ENCODE measurements around the gene PALM. TPM values are rescaled to one million over a fixed set of nuclear protein-coding genes. Genes with fewer than 3 reads are reported as not detected.

Gene PALM
- total RNA-seq, 1 donor: 5.7 TPM

DNA sequence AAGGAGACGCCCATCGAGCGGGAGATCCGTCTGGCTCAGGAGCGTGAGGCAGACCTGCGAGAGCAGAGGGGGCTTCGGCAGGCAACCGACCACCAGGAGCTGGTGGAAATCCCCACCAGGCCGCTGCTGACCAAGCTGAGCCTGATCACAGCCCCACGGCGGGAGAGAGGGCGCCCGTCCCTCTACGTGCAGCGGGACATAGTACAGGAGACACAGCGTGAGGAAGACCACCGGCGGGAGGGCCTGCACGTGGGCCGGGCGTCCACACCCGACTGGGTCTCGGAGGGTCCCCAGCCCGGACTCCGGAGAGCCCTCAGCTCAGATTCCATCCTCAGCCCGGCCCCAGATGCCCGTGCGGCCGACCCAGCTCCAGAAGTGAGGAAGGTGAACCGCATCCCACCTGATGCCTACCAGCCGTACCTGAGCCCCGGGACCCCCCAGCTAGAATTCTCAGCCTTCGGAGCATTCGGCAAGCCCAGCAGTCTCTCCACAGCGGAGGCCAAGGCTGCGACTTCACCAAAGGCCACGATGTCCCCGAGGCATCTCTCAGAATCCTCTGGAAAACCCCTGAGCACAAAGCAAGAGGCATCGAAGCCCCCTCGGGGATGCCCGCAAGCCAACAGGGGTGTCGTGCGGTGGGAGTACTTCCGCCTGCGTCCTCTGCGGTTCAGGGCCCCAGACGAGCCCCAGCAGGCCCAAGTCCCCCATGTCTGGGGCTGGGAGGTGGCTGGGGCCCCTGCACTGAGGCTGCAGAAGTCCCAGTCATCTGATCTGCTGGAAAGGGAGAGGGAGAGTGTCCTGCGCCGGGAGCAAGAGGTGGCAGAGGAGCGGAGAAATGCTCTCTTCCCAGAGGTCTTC is 49.3 kb downstream of the PALM start:
- no peak overlapping the region for H3K4me3 ChIP-seq (ENCODE audit: low read depth, low read length)
- DNase-seq (ENCODE audit: low read depth): no peak
- TF ChIP-seq, protein P1, sequence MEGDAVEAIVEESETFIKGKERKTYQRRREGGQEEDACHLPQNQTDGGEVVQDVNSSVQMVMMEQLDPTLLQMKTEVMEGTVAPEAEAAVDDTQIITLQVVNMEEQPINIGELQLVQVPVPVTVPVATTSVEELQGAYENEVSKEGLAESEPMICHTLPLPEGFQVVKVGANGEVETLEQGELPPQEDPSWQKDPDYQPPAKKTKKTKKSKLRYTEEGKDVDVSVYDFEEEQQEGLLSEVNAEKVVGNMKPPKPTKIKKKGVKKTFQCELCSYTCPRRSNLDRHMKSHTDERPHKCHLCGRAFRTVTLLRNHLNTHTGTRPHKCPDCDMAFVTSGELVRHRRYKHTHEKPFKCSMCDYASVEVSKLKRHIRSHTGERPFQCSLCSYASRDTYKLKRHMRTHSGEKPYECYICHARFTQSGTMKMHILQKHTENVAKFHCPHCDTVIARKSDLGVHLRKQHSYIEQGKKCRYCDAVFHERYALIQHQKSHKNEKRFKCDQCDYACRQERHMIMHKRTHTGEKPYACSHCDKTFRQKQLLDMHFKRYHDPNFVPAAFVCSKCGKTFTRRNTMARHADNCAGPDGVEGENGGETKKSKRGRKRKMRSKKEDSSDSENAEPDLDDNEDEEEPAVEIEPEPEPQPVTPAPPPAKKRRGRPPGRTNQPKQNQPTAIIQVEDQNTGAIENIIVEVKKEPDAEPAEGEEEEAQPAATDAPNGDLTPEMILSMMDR (IDR thresholded peaks at IDR 0.05; ENCODE audit: insufficient read depth, low read length): no peak

DNA sequence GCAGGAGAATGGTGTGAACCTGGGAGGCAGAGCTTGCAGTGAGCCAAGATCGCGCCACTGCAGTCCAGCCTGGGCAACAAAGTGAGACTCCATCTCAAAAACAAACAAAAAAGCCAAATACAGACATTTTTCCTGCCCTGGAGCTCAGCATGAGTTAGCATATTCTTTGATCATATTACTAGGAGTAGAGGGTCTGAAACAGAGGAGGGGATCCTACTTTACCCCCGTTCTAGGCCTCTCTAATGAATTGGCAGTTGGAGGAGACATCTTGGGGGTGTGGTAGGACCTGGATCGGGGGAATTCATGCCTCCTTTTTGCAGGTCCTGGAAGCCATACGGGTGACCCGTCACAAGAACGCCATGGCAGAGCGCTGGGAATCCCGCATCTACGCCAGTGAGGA is 54.4 kb downstream of the PALM start:
- DNase-seq (ENCODE audit: low read depth): no peak
- TF ChIP-seq, protein P1 (IDR thresholded peaks at IDR 0.05; ENCODE audit: insufficient read depth, low read length): no peak
- no peak overlapping the region for H3K4me3 ChIP-seq (ENCODE audit: low read depth, low read length)

DNA sequence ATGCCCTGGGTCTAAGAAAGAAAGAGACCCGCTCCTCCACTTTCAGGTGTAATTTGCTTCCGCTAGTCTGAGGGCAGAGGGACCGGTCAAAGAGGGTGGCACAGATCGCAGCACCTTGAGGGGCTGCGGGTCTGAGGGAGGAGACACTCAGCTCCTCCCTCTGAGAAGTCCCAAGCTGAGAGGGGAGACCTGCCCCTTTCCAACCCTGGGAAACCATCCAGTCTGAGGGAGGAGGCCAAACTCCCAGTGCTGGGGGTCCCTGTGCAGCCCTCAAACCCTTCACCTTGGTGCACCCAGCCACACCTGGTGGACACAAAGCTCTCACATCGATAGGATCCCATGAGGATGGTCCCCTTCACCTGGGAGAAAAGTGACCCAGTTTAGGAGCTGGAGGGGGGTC is 55.1 kb downstream of the PALM start:
- DNase-seq (ENCODE audit: low read depth): no peak
- no peak overlapping the region for H3K4me3 ChIP-seq (ENCODE audit: low read depth, low read length)
- TF ChIP-seq, protein P1 (IDR thresholded peaks at IDR 0.05; ENCODE audit: insufficient read depth, low read length): no peak

DNA sequence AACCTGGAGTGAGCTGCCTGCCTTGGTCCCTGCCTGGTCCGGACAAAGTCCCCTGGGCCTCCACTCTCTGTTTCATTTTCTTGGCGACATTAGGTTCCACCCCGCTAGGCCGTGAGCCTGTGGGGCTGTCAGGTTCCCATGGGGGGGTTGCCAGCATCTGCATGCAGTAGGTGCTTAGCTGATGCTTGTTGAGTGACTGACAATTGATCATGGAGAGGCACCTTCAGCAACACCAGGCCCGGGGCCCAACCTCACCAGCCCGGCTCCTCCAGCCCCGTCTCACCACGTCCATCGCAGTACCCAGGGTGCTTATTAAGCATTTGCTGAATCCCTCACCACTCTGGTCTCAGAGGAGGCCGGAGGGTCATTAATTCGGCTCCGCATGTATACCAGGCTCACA is 55.6 kb downstream of the PALM start:
- no peak overlapping the region for H3K4me3 ChIP-seq (ENCODE audit: low read depth, low read length)
- no peak for DNase-seq (ENCODE audit: low read depth)
- TF ChIP-seq, protein P1 (IDR thresholded peaks at IDR 0.05; ENCODE audit: insufficient read depth, low read length): no peak

DNA sequence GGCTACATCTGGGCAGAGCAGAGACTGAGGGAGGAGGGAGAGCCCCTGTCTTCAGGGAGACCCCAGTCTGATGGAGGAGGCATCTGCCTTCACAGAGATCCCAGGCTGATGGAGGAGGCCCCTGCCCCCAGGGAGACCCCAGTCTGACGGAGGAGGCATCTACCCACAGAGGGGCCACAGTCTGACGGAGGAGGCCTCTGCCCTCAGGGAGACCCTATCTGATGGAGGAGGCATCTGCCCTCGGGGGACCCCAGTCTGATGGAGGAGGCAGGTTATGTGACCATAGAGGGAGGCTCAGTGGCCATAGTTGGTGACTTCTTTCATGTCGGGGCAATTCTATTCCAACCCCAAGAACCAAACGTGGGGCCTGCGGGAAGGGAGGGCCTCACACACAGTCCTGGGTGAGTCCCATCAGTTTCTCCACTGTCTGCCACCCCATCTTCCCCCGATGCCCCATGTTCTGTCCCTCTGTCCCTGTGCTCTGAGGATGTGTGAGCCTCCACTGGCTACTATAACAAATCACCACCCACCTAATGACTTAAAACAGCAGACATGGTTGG is 56.5 kb downstream of the PALM start:
- TF ChIP-seq, protein P1 (IDR thresholded peaks at IDR 0.05; ENCODE audit: insufficient read depth, low read length): no peak
- H3K4me3 ChIP-seq (ENCODE audit: low read depth, low read length): no peak overlapping the region
- DNase-seq (ENCODE audit: low read depth): no peak

DNA sequence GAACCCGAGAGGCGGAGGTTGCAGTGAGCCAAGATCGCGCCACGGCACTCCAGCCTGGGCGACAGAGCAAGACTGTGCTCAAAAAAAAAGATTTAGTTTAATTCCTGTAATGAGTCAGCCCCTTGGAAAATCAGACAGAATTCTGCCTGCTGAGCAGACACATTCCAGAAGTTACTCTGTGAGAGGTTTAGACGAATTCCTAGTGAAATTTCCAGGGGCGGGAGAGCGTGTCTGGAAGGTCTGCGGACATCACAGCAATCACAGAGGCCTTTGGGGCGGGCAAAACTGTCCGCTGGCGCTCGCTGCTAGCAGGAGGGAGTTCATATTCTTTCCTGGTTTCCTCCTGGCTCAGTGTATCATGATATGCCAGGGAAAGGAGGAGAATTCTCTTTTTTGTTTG is 59.7 kb downstream of the PALM start:
- no peak overlapping the region for H3K4me3 ChIP-seq (ENCODE audit: low read depth, low read length)
- DNase-seq (ENCODE audit: low read depth): peak; percentile 93
- TF ChIP-seq, protein P1 (IDR thresholded peaks at IDR 0.05; ENCODE audit: insufficient read depth, low read length): no peak

Measured in fibroblast of the aortic adventitia (primary cell).